Body of pancreas (tissue), 4 donors: ENCODE results near the gene TCHH.

Source experiments
- POLR2A ChIP-seq, 3 donors: fragments of 450-650 bp; IDR thresholded peaks; one replicate each; pipeline ENCODE4 v1.6.1; 2016; ENCODE audit warnings: antibody characterized with exemption in 3 of 3, mild to moderate bottlenecking in 2 of 3
- TF ChIP-seq, protein P1 (sequence below), 7 experiments: fragments of 450-650 bp in 4 of 7; fragments of 200-600 bp in 3 of 7; sonication (generic) in 3 of 7; IDR thresholded peaks; one replicate each; pipeline ENCODE4 v1.5.1; 2016 to 2019; ENCODE audit warnings: antibody characterized with exemption in 7 of 7

DNA sequence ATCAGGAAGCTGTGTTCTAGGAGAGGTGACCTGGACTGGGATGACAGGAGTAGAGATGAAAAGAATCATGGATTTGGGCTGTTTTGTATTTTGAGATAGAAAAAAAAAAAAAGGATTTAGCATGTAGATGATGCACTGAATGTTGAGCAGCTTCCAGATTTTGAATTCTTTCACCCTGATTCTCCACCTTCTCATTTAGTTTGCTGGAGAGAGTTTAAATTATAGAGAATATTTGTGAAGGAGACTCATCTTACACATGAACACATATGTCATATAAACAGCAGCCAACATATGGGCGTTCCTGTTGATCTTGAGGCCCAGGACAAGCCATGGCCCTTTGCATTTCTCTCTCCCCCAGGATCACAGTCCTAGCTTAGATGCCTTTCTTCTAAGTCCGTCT, 36.4 kb upstream of the TCHH start:
- TF ChIP-seq, protein P1, sequence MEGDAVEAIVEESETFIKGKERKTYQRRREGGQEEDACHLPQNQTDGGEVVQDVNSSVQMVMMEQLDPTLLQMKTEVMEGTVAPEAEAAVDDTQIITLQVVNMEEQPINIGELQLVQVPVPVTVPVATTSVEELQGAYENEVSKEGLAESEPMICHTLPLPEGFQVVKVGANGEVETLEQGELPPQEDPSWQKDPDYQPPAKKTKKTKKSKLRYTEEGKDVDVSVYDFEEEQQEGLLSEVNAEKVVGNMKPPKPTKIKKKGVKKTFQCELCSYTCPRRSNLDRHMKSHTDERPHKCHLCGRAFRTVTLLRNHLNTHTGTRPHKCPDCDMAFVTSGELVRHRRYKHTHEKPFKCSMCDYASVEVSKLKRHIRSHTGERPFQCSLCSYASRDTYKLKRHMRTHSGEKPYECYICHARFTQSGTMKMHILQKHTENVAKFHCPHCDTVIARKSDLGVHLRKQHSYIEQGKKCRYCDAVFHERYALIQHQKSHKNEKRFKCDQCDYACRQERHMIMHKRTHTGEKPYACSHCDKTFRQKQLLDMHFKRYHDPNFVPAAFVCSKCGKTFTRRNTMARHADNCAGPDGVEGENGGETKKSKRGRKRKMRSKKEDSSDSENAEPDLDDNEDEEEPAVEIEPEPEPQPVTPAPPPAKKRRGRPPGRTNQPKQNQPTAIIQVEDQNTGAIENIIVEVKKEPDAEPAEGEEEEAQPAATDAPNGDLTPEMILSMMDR (IDR thresholded peaks at IDR 0.05), result no peak
- TF ChIP-seq POLR2A (IDR thresholded peaks at IDR 0.05), result no peak
